Ovary (tissue), 3 donors: ENCODE results near the gene CMTM3.

ENCODE experiments used
- CTCF ChIP-seq, 3 donors: fragments of 450-650 bp in 2 of 3; fragments of 200-600 bp in 1 of 3; IDR thresholded peaks; one replicate each; pipeline versions ENCODE4 v1.5.1 to v1.8.0; 2016 to 2022; ENCODE audit warnings: antibody characterized with exemption in 3 of 3, mild to moderate bottlenecking in 1 of 3
- POLR2A ChIP-seq: fragments of 450-650 bp; IDR thresholded peaks from one replicate; pipeline ENCODE4 v1.6.1; 2017; ENCODE audit warnings: antibody characterized with exemption, mild to moderate bottlenecking, moderate library complexity
- donor health status: DM: no; HTN: no; CAD: no.

- TF ChIP-seq POLR2A = no peak
- no peak for TF ChIP-seq CTCF (IDR thresholded peaks at IDR 0.05)
Observed at GRCh38 chr16:66617728-66618127, 13.2 kb downstream of the CMTM3 start.
